NCI-H2029 treated with DMSO at 0.1 percent for 48 hours (cell line): ENCODE results near the gene EXPH5.

Source experiments
- DNase-seq: peaks from one replicate; lab custom pipeline; 2025; lab: John Stamatoyannopoulos, UW

Gene EXPH5

GRCh38 chr11:108559904-108560303 is 33.7 kb downstream of the EXPH5 start:
- DNase-seq, result no peak

GRCh38 chr11:108559340-108559739 is 34.2 kb downstream of the EXPH5 start:
- peak; percentile 20 for DNase-seq

- DNase-seq, result no peak
Measured at GRCh38 chr11:108558222-108558621, 35.3 kb downstream of the EXPH5 start.

GRCh38 chr11:108556019-108556418 is 37.5 kb downstream of the EXPH5 start:
- DNase-seq, result no peak

GRCh38 chr11:108551651-108552462 is 41.7 kb downstream of the EXPH5 start:
- DNase-seq, result no peak

GRCh38 chr11:108549319-108549885 is 44.2 kb downstream of the EXPH5 start:
- DNase-seq, result no peak

GRCh38 chr11:108545909-108546501 is 47.6 kb downstream of the EXPH5 start:
- no peak for DNase-seq

- DNase-seq, result no peak
Measured at GRCh38 chr11:108543316-108543964, 50.1 kb downstream of the EXPH5 start.

GRCh38 chr11:108541531-108541930 is 52.0 kb downstream of the EXPH5 start:
- DNase-seq, result no peak

- DNase-seq, result no peak
Measured at GRCh38 chr11:108538502-108538901, 55.1 kb downstream of the EXPH5 start.

- DNase-seq, result peak; percentile 55
Measured at GRCh38 chr11:108538022-108538424, 55.5 kb downstream of the EXPH5 start.

GRCh38 chr11:108536783-108537182 is 56.8 kb downstream of the EXPH5 start:
- DNase-seq, result no peak

GRCh38 chr11:108535384-108535955 is 58.1 kb downstream of the EXPH5 start:
- no peak for DNase-seq

- DNase-seq, result peak; percentile 75
Measured at GRCh38 chr11:108534274-108534882, 59.2 kb downstream of the EXPH5 start.

- DNase-seq, result no peak
Measured at GRCh38 chr11:108530426-108530825, 63.1 kb downstream of the EXPH5 start.

- no peak for DNase-seq
Measured at GRCh38 chr11:108527382-108527781, 66.2 kb downstream of the EXPH5 start.

- peak; percentile 59 for DNase-seq
Measured at GRCh38 chr11:108525161-108525560, 68.4 kb downstream of the EXPH5 start.

GRCh38 chr11:108524422-108524821 is 69.1 kb downstream of the EXPH5 start:
- DNase-seq, result peak; percentile 46

- DNase-seq, result no peak
Measured at GRCh38 chr11:108522318-108522717, 71.2 kb downstream of the EXPH5 start.

- no peak for DNase-seq
Measured at GRCh38 chr11:108518581-108518980, 75.0 kb downstream of the EXPH5 start.

GRCh38 chr11:108516125-108516524 is 77.4 kb downstream of the EXPH5 start:
- DNase-seq, result no peak

GRCh38 chr11:108512708-108513107 is 80.9 kb downstream of the EXPH5 start:
- DNase-seq, result no peak
